Loucy (cell line): ENCODE measurements around the gene NRG3.

Experiments
- H2AFZ ChIP-seq: fragments of 200-600 bp; sonication (generic); 2 replicates; pipeline ENCODE4 v1.6.0; 2016; ENCODE audit warnings: antibody characterized with exemption, mild to moderate bottlenecking, low read length, moderate library complexity
- H3F3A ChIP-seq: fragments of 200-600 bp; 2 replicates; pipeline ENCODE4 v1.6.0; 2016; ENCODE audit warnings: antibody characterized with exemption, low read depth, mild to moderate bottlenecking
- H3K27me3 ChIP-seq: fragments of 200-600 bp; sonication (generic); 2 replicates; pipeline ENCODE4 v1.6.1; 2014; ENCODE audit warnings: low read length, mild to moderate bottlenecking; ENCODE audit not compliant: insufficient read depth, poor library complexity, severe bottlenecking
- H3K36me3 ChIP-seq: fragments of 200-600 bp; sonication (generic); 2 replicates; pipeline ENCODE4 v1.6.1; 2016; ENCODE audit warnings: low read length; ENCODE audit not compliant: insufficient read depth
- H3K4me1 ChIP-seq: fragments of 200-600 bp; sonication (generic); 2 replicates; pipeline ENCODE4 v1.5.1; 2014; ENCODE audit warnings: low read length, mild to moderate bottlenecking; ENCODE audit not compliant: insufficient read depth, poor library complexity, severe bottlenecking
- H3K4me2 ChIP-seq: fragments of 200-600 bp; sonication (generic); 2 replicates; pipeline ENCODE4 v1.6.0; 2014; ENCODE audit warnings: antibody characterized with exemption, low read length, low read depth, mild to moderate bottlenecking; ENCODE audit not compliant: poor library complexity, severe bottlenecking
- H3K4me3 ChIP-seq: fragments of 200-600 bp; sonication (generic); 2 replicates; pipeline ENCODE4 v1.5.1; 2014; ENCODE audit warnings: low read length, mild to moderate bottlenecking, mixed read lengths; ENCODE audit not compliant: poor library complexity, severe bottlenecking
- H3K79me2 ChIP-seq: fragments of 200-600 bp; sonication (generic); 2 replicates; pipeline ENCODE4 v1.6.1; 2014; ENCODE audit warnings: low read length; ENCODE audit not compliant: insufficient read depth
- H3K9ac ChIP-seq: fragments of 200-600 bp; sonication (generic); 2 replicates; pipeline ENCODE4 v1.6.0; 2014; ENCODE audit warnings: mild to moderate bottlenecking, low read depth, low read length, moderate library complexity; ENCODE audit not compliant: poor library complexity, severe bottlenecking
- H3K9me2 ChIP-seq: fragments of 200-600 bp; sonication (generic); replicated peaks from 2 replicates; pipeline ENCODE4 v1.6.1; 2016; ENCODE audit warnings: low read depth, low read length, mixed read lengths
- H3K9me3 ChIP-seq: fragments of 200-600 bp; sonication (generic); 2 replicates; pipeline ENCODE4 v1.6.1; 2014; ENCODE audit warnings: mild to moderate bottlenecking, antibody characterized with exemption, low read length, low read depth; ENCODE audit not compliant: insufficient read depth
- H4K20me1 ChIP-seq: fragments of 200-600 bp; sonication (generic); 2 replicates; pipeline ENCODE4 v1.6.0; 2014; ENCODE audit warnings: antibody characterized with exemption, low read length, mild to moderate bottlenecking; ENCODE audit not compliant: insufficient read depth, poor library complexity, severe bottlenecking
- EZH2phosphoT487 ChIP-seq: fragments of 200-600 bp; IDR thresholded peaks from 2 replicates; pipeline ENCODE4 v1.6.1; 2018; ENCODE audit warnings: antibody characterized with exemption, mild to moderate bottlenecking, moderate library complexity, borderline replicate concordance
- TF ChIP-seq, protein P1 (sequence below): fragments of 200-600 bp; sonication (generic); conservative IDR thresholded peaks from 2 replicates; pipeline ENCODE4 v1.5.1; 2014; ENCODE audit warnings: mild to moderate bottlenecking, antibody characterized with exemption, low read length

Gene NRG3

GRCh38 chr10:81944609-81945008 is 69.6 kb downstream of the NRG3 start:
- no peak overlapping the region for H3K4me3 ChIP-seq
- no peaks in the 10 kb centered on the region for H3F3A ChIP-seq
- no peaks in the 10 kb centered on the region for H3K9me2 ChIP-seq
- no peaks in the 10 kb centered on the region for H3K79me2 ChIP-seq
- H2AFZ ChIP-seq = no peak overlapping the region
- H3K27me3 ChIP-seq = no peaks in the 10 kb centered on the region
- H3K9ac ChIP-seq = no peak overlapping the region
- H3K36me3 ChIP-seq = no peaks in the 10 kb centered on the region
- no peak for TF ChIP-seq EZH2phosphoT487
- TF ChIP-seq, protein P1, sequence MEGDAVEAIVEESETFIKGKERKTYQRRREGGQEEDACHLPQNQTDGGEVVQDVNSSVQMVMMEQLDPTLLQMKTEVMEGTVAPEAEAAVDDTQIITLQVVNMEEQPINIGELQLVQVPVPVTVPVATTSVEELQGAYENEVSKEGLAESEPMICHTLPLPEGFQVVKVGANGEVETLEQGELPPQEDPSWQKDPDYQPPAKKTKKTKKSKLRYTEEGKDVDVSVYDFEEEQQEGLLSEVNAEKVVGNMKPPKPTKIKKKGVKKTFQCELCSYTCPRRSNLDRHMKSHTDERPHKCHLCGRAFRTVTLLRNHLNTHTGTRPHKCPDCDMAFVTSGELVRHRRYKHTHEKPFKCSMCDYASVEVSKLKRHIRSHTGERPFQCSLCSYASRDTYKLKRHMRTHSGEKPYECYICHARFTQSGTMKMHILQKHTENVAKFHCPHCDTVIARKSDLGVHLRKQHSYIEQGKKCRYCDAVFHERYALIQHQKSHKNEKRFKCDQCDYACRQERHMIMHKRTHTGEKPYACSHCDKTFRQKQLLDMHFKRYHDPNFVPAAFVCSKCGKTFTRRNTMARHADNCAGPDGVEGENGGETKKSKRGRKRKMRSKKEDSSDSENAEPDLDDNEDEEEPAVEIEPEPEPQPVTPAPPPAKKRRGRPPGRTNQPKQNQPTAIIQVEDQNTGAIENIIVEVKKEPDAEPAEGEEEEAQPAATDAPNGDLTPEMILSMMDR = no peak
- no peak overlapping the region for H3K4me2 ChIP-seq
- H4K20me1 ChIP-seq = no peaks in the 10 kb centered on the region
- 0 out of 2 replicates have a peak, but pooled peaks cover 3% of the 10 kb centered on the region for H3K9me3 ChIP-seq
- no peaks in the 10 kb centered on the region for H3K4me1 ChIP-seq

DNA sequence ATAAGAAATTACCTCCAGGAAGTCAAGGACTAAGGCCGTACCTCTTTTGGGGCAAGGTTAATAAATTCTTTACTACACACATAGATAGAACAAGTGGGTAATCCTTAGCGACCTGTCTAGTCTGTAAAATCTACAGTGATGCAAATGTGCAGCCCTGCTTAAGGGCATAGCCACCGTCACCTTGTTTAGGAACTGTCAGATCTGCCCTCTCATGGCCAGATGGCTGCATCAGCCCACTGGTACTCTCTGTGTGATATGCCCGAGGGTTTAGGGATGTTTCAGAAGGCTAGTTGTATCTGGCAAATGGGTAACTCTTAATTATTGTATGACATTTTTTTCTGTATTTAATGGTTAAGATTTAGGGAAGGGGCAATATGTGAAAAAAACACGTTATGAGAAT is 74.3 kb downstream of the NRG3 start:
- H4K20me1 ChIP-seq = no peaks in the 10 kb centered on the region
- H3K4me3 ChIP-seq = no peak overlapping the region
- H3K79me2 ChIP-seq = no peaks in the 10 kb centered on the region
- no peaks in the 10 kb centered on the region for H3K9me2 ChIP-seq
- no peaks in the 10 kb centered on the region for H3K9me3 ChIP-seq
- TF ChIP-seq, protein P1 = no peak
- TF ChIP-seq EZH2phosphoT487 = no peak
- H3K4me1 ChIP-seq = no peaks in the 10 kb centered on the region
- no peak overlapping the region for H2AFZ ChIP-seq
- no peak overlapping the region for H3K9ac ChIP-seq
- no peaks in the 10 kb centered on the region for H3K27me3 ChIP-seq
- no peak overlapping the region for H3K4me2 ChIP-seq
- no peaks in the 10 kb centered on the region for H3K36me3 ChIP-seq
- H3F3A ChIP-seq = no peaks in the 10 kb centered on the region

GRCh38 chr10:81950358-81950757 is 75.4 kb downstream of the NRG3 start:
- TF ChIP-seq, protein P1 = no peak
- TF ChIP-seq EZH2phosphoT487 = no peak
- H3K4me3 ChIP-seq = no peak overlapping the region
- no peaks in the 10 kb centered on the region for H3K27me3 ChIP-seq
- H3K36me3 ChIP-seq = no peaks in the 10 kb centered on the region
- no peaks in the 10 kb centered on the region for H3K79me2 ChIP-seq
- H3K4me2 ChIP-seq = no peak overlapping the region
- H3K9me3 ChIP-seq = no peaks in the 10 kb centered on the region
- H2AFZ ChIP-seq = no peak overlapping the region
- H3K4me1 ChIP-seq = no peaks in the 10 kb centered on the region
- no peak overlapping the region for H3K9ac ChIP-seq
- no peaks in the 10 kb centered on the region for H4K20me1 ChIP-seq
- H3K9me2 ChIP-seq = no peaks in the 10 kb centered on the region
- no peaks in the 10 kb centered on the region for H3F3A ChIP-seq
